ENCODE results near the gene ENGASE.
A peak's percentile ranks its signal among the peaks of the same experiment; 100 is the strongest.

Gene ENGASE

DNA sequence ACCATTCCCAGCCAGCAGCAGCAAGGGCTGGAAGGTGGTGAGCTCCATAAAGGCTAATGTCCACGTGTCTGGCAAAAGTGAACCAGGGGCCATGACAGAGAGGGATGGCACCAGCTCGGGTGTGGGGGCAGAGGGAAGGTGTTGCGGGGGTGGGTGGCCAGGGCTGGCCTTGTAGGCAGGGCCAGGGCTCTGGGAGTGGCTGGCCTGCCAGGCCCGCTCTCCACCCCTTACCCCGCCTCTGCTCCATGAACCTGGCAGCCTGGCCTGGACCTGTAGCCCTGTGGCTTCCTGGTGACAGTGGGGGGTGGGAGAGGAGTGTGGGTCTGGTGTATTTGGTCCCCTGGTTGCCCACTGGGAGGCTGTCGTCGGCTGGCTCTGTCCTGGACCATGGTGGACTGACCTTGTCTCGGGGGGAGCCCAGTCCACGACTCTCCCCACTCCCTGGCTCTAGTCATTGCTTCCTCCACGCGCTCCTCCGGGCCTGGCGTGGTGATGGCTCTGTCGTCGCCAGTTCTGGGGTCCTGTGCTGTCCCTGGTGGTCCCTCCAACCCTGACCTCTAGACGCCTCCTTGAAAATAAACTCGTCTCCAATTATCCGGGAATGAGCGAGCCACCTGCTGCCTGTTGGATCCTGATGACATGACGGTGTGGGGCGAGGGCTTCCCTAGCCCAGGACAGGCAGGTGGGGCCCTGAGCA is 50.0 kb downstream of the ENGASE start:
- DNase-seq (ENCODE audit: low read depth): no peak
- H3K4me3 ChIP-seq (ENCODE audit: low read length): no peak overlapping the region

DNA sequence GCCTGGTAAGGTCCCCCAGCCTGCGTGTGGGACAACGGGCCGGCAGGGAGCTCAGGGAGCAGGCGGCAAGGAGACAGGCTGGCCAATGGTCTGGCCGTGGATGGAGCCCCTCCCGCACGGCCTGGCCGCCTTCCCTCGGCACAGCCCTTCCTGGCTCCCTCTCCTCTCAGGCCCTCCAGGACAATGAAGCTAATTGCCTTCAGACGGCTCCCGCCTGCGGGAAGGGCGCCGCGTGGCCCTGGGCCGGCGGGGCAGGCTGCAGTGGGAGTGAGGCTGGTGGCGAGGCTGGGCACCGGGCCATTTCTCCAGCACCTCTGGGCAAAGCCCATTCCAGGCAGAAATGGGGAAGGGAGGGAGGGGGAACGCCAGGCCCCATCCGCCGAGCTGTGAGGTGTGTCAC is 50.9 kb downstream of the ENGASE start:
- H3K4me3 ChIP-seq (ENCODE audit: low read length): no peak overlapping the region
- no peak for DNase-seq (ENCODE audit: low read depth)
- TF ChIP-seq, protein P1, sequence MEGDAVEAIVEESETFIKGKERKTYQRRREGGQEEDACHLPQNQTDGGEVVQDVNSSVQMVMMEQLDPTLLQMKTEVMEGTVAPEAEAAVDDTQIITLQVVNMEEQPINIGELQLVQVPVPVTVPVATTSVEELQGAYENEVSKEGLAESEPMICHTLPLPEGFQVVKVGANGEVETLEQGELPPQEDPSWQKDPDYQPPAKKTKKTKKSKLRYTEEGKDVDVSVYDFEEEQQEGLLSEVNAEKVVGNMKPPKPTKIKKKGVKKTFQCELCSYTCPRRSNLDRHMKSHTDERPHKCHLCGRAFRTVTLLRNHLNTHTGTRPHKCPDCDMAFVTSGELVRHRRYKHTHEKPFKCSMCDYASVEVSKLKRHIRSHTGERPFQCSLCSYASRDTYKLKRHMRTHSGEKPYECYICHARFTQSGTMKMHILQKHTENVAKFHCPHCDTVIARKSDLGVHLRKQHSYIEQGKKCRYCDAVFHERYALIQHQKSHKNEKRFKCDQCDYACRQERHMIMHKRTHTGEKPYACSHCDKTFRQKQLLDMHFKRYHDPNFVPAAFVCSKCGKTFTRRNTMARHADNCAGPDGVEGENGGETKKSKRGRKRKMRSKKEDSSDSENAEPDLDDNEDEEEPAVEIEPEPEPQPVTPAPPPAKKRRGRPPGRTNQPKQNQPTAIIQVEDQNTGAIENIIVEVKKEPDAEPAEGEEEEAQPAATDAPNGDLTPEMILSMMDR (IDR thresholded peaks at IDR 0.05; ENCODE audit: insufficient read depth, low read depth, low read length, missing control alignments): no peak

More for the DNA sequence above, 50.0 kb downstream of the ENGASE start:
- TF ChIP-seq, protein P1 (IDR thresholded peaks at IDR 0.05; ENCODE audit: insufficient read depth, low read depth, low read length, missing control alignments): no peak

DNA sequence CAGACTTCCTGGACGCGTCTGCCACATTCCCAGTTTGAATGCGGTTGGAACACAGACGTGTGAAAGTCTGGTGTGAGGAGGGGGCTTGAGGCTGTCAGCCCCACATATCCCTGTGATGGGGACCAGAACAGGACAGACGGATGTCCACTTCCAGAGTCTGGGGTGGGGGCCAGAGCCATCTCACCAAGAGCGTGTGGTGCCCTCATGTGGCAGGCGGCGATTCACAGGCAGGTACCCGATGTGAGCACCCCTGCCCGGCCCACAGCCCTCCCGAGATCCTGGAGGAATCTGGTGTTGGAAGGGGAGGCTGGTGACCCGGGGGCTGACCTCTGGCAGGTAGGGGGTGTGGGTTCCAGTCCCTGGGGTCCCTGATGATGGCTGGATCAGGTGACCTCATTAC is 51.5 kb downstream of the ENGASE start:
- no peak overlapping the region for H3K4me3 ChIP-seq (ENCODE audit: low read length)
- TF ChIP-seq, protein P1 (IDR thresholded peaks at IDR 0.05; ENCODE audit: insufficient read depth, low read depth, low read length, missing control alignments): peak; percentile 25
- no peak for DNase-seq (ENCODE audit: low read depth)

DNA sequence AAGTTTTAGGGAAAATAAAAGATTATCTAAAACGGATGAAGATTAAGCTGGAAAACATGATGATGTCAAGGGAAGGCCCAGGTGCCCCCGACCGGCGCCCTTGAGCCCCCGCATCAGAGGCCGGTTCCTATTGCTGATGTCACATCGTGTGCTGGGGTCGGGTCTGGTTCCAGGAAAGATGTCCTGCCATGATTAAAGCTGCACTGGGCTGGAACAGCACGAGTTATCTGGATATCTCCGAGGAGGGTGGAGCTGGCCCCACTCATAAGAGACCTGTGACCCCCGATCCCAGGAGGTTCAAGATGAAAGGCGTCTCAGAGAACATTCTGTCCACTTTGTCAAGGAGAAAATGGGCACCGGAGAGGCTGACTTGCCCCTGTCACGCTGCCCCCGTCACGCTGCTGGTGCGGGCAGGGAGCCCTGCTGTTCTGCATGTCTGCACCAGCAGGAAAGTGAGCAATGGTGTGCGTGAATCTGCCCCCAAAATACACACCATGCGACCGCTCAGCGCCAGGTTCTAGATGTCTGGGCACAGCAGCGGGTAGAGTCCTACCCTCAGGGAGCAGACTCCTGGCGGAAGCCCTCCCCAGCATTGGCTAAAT is 53.0 kb downstream of the ENGASE start:
- H3K4me3 ChIP-seq (ENCODE audit: low read length): no peak overlapping the region
- no peak for DNase-seq (ENCODE audit: low read depth)
- TF ChIP-seq, protein P1 (IDR thresholded peaks at IDR 0.05; ENCODE audit: insufficient read depth, low read depth, low read length, missing control alignments): no peak

DNA sequence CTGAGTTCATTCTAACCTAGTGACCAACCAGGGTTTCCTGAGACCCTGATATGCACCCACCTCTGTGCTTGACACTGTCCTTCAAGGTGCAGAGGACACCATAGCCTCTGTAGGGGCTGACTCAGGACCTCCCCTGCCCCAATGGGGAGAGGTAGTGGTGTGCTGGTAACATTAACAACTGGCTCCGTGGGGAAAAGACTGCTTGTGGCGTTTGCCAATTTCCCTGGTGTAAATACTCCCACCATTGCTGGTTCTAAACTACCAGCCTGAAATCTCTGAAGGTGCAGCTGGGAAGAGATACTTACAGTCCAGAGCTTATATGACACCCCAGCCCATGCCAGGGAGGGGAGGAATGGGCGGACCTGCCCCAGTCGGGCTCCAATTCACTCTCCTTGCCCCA is 54.9 kb downstream of the ENGASE start:
- TF ChIP-seq, protein P1 (IDR thresholded peaks at IDR 0.05; ENCODE audit: insufficient read depth, low read depth, low read length, missing control alignments): no peak
- DNase-seq (ENCODE audit: low read depth): no peak
- no peak overlapping the region for H3K4me3 ChIP-seq (ENCODE audit: low read length)

DNA sequence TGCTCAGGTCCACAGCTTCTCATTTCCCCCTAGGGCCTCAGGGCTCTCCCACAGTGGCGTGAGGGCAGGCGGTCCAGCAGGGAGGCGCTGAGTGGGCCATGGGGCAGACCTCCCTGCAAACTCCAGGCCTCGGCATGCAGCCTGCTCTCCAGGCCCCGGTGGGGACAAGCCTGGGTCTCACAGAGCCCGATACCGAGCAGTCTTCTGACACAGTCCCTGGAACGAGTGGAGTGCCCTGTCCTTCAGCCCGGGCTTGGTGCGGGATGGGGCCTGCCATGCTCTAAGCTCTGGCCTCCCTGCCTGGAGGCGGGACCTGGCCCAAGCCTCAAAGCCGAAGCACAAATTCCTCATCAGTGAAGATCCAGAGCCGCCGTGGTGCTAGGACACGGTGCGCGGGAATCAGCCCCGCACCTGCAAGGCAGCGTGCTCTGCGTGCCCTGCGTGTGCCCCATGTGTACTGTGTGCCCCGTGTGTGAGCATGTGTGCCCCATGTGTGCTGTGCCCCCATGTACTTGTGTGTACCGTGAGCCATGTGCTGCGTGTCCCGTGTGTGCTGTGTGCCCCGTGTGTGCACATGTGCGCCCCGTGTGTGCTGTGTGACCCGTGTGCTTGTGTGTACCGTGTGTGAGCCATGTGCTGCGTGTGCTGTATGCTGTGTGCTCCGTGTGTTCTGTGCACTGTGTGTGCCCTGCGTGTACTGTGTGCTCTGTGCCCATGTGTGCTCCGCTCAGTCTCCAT is 56.1 kb downstream of the ENGASE start:
- no peak for DNase-seq (ENCODE audit: low read depth)
- H3K4me3 ChIP-seq (ENCODE audit: low read length): no peak overlapping the region
- TF ChIP-seq, protein P1 (IDR thresholded peaks at IDR 0.05; ENCODE audit: insufficient read depth, low read depth, low read length, missing control alignments): no peak

All from epithelial cell of esophagus (primary cell).